ENCODE measurements around the gene MAFF.
"Not testable (repeated sequence)": the region's sequence is repeated elsewhere in the genome, so short reads cannot be mapped to it uniquely, and the experiment has no call there.

Gene MAFF

GRCh38 chr22:38177926-38178604 is 23.7 kb upstream of the MAFF start:
- DNase-seq: peak; percentile 56

GRCh38 chr22:38178605-38178937 is 23.2 kb upstream of the MAFF start:
- not testable (repeated sequence) for DNase-seq

- DNase-seq: peak; percentile 31
Measured at GRCh38 chr22:38180841-38181452, 20.8 kb upstream of the MAFF start.

GRCh38 chr22:38181453-38182200 is 20.2 kb upstream of the MAFF start, which contains the start of gene PLA2G6:
TSS of gene PLA2G6 (minus strand) at chr22:38181830. CDS start at chr22:38169426, 12,404 bp downstream.
- DNase-seq: peak; percentile 99

GRCh38 chr22:38184788-38185187 is 17.0 kb upstream of the MAFF start:
- no peak for DNase-seq

GRCh38 chr22:38186429-38186828 is 15.4 kb upstream of the MAFF start:
- no peak for DNase-seq

- no peak for DNase-seq
Measured at GRCh38 chr22:38187413-38188212, 14.2 kb upstream of the MAFF start.

GRCh38 chr22:38189104-38189503 is 12.7 kb upstream of the MAFF start:
- no peak for DNase-seq

- DNase-seq: no peak
Measured at GRCh38 chr22:38190581-38190980, 11.2 kb upstream of the MAFF start.

GRCh38 chr22:38191055-38191454 is 10.7 kb upstream of the MAFF start:
- peak; percentile 65 for DNase-seq

- DNase-seq: no peak
Measured at GRCh38 chr22:38191731-38192474, 9.9 kb upstream of the MAFF start.

GRCh38 chr22:38192475-38192863 is 9.3 kb upstream of the MAFF start:
- no peak for DNase-seq

GRCh38 chr22:38193580-38193979 is 8.2 kb upstream of the MAFF start:
- no peak for DNase-seq

GRCh38 chr22:38196791-38197419 is 4.9 kb upstream of the MAFF start:
- no peak for DNase-seq

- no peak for DNase-seq
Measured at GRCh38 chr22:38199826-38200559, 1.8 kb upstream of the MAFF start.

GRCh38 chr22:38201371-38201710 is 453 bp upstream of the MAFF start:
- no peak for DNase-seq

- DNase-seq: peak; percentile 90
Measured at GRCh38 chr22:38202437-38203089, 769 bp downstream of the MAFF start.

GRCh38 chr22:38203090-38203810 is 1.5 kb downstream of the MAFF start:
- peak; percentile 62 for DNase-seq

- DNase-seq: no peak
Measured at GRCh38 chr22:38203855-38204514, 2.2 kb downstream of the MAFF start.

GRCh38 chr22:38204784-38205183 is 3.0 kb downstream of the MAFF start:
- DNase-seq: no peak
